Transverse colon (tissue), 4 donors: ENCODE data around the gene SDCCAG8.

Experiments used
- EP300 ChIP-seq: sonication (generic); formaldehyde crosslinking; IDR thresholded peaks from one replicate; pipeline ENCODE4 v1.6.1; 2017; ENCODE audit warnings: antibody characterized with exemption, low read depth
- POLR2A ChIP-seq: fragments of 450-650 bp; IDR thresholded peaks from one replicate; pipeline ENCODE4 v1.6.1; 2016; ENCODE audit warnings: antibody characterized with exemption, mild to moderate bottlenecking, moderate library complexity
- POLR2AphosphoS5 ChIP-seq, 3 donors: sonication (generic); formaldehyde crosslinking; IDR thresholded peaks; one replicate each; pipeline ENCODE4 v1.6.1; 2016; ENCODE audit warnings: antibody characterized with exemption in 3 of 3
- TF ChIP-seq, protein P1 (sequence below), 5 experiments: fragments of 200-600 bp in 3 of 5; fragments of 450-650 bp in 2 of 5; sonication (generic) in 3 of 5; IDR thresholded peaks; 1 replicate in 2 of 5; 2 replicates in 3 of 5; pipeline ENCODE4 v1.5.1; 2016 to 2017; ENCODE audit warnings: antibody characterized with exemption in 5 of 5, inconsistent platforms in 3 of 5, mild to moderate bottlenecking in 2 of 5, moderate library complexity in 1 of 5

DNA sequence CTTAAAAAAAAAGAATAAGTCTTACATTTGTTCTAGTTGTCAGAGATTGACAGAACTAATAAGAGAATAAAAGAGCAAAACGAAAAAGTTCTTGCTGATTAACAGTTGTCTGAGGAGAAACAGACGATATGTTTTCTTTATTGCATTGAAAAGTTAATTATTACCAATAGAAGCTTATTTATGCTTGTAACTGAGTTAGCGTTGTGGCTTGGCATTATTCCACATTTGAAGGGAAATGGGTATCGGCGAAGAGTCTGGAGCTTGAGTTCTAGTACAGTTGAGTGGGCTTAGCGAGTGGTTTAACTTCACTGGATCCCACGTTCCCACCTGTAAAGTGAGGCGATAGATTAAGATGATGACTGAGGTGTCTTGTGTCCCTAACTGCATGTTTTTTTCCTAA, 109.0 kb downstream of the SDCCAG8 start:
- TF ChIP-seq POLR2A (no peak), EP300 (no peak), POLR2AphosphoS5 (IDR thresholded peaks at IDR 0.05) (no peak)
- TF ChIP-seq, protein P1, sequence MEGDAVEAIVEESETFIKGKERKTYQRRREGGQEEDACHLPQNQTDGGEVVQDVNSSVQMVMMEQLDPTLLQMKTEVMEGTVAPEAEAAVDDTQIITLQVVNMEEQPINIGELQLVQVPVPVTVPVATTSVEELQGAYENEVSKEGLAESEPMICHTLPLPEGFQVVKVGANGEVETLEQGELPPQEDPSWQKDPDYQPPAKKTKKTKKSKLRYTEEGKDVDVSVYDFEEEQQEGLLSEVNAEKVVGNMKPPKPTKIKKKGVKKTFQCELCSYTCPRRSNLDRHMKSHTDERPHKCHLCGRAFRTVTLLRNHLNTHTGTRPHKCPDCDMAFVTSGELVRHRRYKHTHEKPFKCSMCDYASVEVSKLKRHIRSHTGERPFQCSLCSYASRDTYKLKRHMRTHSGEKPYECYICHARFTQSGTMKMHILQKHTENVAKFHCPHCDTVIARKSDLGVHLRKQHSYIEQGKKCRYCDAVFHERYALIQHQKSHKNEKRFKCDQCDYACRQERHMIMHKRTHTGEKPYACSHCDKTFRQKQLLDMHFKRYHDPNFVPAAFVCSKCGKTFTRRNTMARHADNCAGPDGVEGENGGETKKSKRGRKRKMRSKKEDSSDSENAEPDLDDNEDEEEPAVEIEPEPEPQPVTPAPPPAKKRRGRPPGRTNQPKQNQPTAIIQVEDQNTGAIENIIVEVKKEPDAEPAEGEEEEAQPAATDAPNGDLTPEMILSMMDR (IDR thresholded peaks at IDR 0.05) = no peak
